HG03196 (cell line): ENCODE measurements around the gene CD109.
"Not testable (repeated sequence)": the region's sequence is repeated elsewhere in the genome, so short reads cannot be mapped to it uniquely, and the experiment has no call there.

ENCODE experiments used
- ATAC-seq: cut with Tn5 transposase; IDR thresholded peaks from one replicate; pipeline ENCODE4 v1.9.1; 2021; ENCODE audit not compliant: unreplicated experiment

CD109 gene

DNA sequence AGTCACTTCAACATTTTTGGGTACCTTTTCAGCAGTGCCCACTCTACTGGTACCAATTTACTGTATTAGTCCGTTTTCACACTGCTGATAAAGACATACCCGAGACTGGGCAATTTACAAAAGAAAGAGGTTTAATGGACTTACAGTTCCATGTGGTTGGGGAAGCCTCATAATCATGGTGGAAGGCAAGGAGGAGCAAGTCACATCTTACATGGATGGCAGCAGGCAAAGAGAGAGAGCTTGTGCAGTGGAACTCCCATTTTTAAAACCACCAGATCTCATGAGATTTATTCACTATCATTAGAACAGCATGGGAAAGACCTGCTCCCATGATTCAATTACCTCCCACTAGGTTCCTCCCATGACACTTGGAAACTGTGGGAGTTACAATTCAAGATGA is 12.4 kb upstream of the CD109 start:
- ATAC-seq, result not testable (repeated sequence)

DNA sequence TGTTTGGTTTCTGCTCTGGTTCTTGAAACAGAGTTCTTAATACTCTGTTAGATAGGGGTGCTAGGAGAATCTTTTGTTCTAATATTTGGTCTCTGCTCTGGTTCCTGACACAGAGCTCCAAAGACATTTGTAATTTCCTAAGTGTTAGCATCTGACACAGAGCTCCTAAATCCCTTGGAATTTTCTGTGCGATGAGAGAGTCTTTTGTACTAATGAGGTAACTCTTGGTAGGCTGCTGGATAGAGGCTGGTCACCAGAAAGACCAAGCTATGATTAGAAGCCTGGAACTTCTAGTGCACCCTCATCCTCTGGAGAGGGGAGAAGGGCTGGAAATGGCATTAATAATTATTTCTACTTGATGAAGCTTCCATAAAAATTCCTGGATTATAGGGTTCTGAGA is 7.7 kb upstream of the CD109 start:
- ATAC-seq, result no peak

DNA sequence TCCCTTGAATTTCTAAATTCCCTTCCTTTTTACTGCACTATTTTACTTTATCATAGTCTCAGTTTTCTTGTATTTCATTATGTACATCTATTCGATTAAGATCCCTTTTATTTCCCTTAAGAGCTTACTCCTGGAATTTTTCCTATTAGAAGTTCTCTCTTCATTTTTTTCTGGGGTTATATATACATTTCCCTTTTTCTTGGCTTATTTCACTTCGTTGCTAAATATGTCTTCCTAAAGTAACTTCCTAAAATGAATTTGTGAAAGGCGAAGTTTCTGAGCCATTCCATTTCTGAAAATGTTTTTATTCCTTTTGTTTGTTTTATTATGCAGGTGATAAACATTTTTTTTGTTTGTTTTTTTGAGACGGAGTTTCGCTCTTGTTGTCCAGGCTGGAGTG is 5.9 kb upstream of the CD109 start:
- ATAC-seq, result no peak

DNA sequence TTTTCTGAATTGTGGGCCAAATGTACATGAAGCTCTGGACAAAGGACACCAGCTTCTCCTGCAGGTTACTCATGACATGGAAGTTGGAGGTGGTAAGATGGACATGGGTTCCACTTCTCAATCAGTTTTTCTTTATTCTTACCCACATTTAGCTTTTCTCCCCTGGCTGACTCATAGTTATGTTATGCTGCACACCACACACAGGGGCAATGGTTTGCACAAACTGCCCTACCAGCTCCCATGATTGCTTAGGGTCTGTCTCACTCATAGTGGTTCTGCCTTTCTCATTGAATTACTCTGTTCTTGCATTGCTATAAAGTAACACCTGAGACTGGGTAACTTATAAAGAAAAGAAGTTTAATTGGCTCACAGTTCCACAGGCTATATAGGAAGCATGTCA is 4.5 kb upstream of the CD109 start:
- no peak for ATAC-seq

DNA sequence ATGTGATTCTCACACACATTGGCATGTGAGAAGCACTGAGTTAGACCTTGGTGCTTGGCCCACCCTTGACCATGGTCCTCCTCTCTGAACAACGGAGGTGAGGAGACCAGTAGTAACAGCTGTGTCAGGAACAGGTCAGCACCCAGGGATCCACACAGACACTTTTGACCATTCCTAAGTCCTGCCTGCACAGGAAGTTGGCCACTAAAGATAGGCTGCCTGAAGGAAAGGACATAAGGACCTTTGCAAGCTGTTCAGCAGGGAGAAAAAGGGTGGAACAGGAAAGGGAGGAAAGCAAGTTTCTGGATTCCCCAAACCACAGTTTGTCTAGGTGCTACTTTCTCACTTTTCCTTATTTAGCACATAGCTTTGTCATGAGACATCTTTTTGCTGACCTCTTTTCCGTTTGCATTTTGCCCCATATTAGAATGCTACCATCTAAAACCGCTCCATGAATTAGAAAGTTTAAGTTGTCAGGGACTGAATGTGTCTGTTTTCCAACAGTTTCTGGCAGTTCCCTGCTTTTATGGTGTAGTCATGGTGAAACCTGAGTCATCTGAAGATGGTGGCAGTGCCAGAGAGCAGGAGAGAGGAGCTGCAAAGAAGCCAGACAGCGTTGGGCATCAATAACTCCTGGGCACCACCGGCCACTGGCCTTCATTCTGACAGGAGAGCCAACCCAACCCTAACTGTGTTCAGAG is 1.1 kb upstream of the CD109 start:
- no peak for ATAC-seq

DNA sequence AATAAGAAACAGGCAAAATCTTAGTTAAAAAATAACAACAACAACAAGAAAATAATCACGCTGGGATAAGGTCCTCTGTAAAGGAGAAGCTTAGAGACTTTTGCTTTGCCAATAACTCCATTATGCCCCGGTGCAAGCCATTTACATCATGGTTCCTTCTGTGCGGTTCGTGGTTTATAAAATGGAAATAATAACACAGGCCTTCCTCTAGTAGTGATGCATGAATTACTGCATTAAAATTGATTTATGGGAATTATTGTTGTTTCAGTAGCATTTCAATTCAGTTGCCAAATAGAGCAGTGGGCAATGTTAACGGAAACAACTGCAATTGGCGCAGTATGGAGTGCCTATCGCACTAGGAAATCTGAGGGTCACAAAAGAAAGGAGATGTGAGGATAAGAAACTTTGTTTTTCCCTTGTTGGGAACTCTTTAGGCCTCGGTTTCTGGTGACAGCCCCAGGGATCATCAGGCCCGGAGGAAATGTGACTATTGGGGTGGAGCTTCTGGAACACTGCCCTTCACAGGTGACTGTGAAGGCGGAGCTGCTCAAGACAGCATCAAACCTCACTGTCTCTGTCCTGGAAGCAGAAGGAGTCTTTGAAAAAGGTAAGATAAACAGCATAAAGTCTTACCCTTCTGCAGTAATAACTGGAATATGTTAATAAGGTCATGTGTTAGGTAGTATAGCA is 1.1 kb downstream of the CD109 start:
- no peak for ATAC-seq

DNA sequence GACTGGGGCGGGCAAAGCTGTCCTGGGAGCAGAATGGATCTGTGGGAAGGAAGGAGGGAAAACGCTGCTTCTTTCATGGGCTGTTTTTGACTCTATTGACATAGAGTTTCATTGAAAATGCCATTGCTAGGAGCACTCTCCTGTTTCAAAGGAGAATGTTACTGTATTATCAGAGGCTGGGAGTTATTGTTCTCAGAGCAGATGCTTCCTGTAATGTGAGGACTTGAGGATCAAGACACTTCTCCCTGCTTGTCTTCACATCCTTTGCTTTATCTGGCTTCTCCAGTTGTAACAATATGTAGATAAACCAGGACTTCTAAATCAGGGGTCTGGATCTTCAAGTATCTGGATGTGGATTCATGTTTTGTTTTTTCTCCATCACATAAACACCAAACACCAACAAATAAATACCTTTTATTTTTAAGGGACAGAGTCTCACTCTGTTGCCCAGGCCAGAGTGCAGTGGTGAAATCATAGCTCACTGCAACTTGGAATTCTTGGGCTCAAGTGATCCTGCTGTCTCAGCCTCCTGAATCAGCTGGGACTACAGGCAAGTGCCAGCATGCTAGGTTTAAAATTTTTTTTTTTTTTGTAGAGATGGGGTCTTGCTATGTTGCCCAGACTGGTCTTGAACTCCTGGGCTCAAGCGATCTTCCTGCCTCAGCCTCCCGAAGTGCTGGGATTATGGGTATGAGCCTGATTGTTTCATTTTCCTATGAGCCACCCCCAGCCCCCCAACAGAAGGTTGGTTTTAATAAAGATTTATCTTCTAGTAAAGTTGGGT is 3.9 kb downstream of the CD109 start:
- no peak for ATAC-seq

DNA sequence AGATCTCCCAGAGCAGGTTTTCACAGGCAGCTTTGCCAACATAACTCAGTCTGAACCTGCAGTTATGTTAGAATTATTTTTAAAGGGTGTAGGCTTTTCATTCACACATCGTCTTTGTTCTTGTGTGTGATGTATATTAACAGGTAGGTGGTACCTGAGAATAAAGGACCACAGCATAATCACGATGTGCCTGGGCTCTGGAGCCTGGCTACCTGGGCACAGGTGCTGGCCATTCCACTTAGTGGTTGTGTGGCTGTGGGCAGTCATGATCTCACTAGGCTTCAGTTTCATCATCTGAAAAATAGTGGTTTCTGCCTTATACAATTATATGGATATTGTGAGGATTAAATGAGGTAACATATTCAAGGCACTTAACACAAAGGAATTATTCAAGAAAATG is 6.4 kb downstream of the CD109 start:
- ATAC-seq, result no peak

DNA sequence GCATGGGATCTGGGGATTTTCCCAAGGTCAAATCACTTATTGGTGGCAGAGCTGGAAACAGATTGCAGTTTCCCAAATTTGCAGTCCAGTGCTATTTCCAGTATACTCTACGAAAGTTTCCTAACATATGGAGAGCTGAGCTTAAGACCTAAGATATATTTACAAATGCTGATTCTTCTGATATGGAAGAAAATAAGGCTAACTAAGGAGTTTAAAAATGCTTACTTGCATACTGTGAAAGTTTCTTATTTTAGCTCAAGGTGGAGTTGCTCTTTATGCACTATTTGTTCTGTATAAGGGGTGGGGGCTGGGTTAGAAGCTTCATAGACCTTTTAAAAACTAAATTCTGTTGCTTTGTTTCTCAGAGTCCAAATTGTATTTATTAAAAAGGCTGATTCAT is 7.5 kb downstream of the CD109 start:
- ATAC-seq, result no peak

DNA sequence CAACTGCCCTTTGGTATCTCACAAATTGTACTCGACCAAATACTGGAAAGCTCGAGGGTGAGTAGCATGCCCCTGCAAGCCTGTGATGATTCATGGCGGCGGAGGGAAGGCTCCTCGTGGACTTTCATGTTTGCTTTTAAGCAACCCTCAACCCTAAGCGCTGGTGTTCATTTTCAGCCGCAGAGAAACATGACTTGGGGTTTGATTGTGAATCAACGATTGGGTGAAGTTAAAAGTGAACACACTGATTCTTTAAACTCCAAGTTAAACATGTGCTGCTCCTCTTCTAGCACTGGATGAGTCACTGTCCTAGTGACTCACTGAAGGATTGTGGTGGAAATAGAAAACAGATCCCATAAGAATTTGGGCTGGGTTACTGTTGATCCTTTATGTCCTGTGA is 8.3 kb downstream of the CD109 start:
- ATAC-seq, result no peak

DNA sequence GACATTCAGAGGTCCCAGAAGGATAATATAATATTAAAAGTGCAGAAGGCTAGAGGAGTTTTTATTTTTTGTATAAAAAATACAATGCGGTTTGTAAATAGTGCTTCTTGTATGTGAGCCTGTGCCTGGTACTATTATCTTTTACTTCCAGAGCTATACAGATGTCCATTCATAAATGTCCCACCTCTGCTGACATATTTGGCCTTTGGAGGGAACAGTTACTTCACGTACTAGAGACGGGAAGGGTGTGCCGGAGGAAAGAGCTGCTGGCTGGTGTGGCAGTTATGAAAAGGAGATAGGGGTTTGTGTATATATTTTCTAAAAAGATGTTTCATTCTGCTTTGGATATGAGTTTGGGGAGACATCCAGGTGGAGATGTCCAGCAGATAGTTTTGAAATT is 8.8 kb downstream of the CD109 start:
- ATAC-seq, result no peak

DNA sequence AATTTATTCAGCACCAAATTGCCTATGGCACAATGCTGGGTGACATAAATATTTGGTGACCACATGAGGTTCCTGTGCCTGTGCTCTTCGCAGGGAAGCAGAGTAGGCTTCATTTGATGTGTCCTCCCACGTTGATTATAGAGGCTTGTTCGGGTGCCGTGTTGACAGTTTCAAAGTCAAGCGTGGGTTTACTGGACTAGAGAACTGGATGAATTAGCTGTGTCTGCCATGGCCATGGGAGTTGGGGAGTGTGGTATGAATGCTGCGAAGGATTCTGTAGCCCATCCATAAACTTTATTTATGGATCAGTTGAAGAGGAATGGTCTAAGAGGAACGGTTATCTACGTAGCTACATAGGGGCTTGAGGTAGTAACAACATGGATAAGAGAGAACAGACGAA is 11.0 kb downstream of the CD109 start:
- ATAC-seq, result no peak

DNA sequence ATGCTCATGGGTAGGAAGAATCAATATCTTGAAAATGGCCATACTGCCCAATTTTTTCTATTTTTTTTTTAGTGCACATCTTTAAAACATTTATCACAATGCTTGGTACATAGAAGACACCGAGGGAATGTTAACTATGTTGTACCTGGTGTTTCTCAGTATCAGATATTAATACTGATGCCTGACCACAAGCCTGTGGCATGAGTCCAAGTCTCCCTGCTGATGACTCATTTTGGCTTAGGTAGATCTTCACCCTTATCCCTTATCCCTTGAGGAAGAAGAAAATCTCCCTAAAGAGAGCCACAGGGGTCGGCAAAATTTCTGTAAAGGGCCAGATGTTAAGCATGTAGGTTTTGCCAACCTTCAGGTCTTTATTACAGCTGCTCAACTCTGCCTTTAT is 14.5 kb downstream of the CD109 start:
- ATAC-seq, result no peak

DNA sequence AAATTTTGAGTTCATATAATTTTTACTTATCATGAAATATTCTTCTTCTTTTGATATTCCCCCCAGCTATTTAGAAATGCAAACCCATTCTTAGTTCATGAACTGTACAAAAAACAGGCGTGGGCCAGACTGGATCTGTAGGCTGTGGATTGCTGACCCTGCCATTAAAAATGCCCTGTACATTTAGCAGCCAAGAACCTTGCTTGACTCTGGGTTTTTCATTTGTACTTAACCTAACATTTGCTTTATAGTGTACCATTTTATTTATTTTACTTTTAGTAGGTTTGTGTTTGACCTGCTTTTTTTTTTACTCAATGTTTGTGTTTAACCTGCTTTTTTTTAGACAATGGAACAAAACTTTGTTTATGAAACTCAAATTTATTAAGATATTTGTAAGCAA is 14.9 kb downstream of the CD109 start:
- no peak for ATAC-seq

DNA sequence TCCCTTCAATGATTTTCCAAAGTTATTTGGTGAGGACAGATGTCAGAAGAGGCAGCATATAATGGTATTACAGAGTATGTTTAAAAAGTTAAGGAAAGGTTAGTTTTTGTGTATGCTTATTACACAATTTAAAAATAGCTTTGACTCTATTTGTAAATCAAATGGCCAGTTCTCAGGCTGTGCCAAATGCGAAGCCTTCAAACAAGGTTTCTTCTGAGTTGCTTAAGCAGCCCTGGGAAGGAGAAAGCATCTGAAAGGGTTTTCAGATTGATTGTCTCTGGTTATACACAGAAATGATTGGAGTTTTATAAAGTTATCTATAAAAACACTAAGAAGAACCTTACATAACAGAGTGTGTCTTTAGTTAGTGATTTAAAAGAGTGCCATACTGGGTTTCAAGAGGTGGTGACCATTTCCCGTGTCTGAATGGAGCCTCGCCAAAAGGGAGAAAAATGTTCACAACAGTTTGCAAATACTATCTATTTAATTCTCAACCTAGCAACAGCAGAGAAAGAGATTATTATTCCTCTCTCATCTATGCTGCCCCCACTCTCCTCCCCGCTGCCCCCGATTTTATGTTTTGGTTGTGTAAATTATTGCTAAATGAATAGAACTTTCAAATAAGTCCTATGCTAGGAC is 16.7 kb downstream of the CD109 start:
- ATAC-seq, result no peak

DNA sequence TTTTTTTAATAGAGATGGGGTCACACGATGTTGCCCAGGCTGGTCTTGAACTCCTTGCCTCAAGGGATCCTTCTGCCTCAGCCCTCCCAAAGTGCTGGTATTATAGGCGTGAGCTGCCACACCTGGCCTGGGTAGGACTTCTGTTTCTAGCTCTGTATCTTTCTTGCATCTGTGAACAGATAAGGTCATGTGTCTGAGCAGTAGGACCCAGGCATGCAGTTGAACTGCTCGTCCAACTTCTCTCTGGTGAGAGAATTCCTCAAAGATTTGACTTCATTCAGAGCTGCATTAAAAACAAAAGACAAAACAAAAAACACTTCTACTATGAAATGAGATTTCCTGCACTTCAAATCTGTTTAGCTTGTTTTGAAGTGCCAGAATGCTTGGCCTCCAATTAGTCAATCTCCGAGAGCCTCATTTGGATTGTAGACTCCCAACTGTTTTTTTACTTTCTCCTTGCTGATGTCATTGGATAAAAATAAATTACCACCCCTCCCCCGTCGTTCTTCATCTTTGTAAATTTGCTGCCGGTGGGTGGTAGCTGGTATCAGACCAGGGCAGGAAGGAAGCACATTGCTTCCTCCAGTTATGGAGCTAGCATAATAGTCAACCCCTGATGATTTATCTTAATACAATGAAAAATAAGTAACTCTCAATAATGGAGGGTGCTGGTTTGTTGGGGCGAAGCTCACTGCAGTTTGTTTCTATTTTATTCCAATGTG is 17.6 kb downstream of the CD109 start:
- no peak for ATAC-seq

DNA sequence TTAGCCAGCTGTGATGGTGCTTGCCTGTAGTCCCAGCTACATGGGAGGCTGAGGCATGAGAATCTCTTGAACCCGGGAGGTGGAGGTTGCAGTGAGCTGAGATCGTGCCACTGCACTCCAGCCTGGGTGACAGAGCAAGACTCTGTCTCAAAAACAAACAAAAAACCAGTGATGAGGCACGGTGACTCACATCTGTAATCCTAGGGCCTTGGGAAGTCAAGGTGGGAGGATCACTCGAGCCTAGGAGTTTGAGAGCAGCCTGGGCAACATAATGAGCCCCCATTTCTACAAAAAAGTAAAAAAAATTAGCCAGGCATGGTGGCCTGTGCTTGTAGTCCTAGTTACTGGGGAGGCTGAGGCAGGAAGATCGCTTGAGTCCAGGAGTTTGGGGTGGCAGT is 19.1 kb downstream of the CD109 start:
- not testable (repeated sequence) for ATAC-seq

DNA sequence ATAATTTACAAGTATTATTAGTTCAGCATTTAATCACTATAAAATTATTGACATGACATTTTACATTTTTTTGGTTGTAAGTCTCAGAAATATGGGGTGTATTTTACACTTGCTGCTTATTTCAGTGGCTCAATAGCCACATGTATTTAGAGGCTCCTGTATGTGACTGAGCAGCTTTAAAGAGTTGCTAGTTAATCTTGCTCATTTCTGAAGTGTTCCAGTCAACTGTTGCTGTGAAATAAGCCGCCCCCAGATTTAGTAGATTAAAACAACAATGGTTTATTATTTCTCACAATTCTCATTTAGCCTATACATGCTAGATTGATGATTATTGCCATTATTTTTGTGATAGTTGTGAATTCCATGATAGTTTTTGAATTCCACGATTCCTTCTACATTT is 23.0 kb downstream of the CD109 start:
- no peak for ATAC-seq

DNA sequence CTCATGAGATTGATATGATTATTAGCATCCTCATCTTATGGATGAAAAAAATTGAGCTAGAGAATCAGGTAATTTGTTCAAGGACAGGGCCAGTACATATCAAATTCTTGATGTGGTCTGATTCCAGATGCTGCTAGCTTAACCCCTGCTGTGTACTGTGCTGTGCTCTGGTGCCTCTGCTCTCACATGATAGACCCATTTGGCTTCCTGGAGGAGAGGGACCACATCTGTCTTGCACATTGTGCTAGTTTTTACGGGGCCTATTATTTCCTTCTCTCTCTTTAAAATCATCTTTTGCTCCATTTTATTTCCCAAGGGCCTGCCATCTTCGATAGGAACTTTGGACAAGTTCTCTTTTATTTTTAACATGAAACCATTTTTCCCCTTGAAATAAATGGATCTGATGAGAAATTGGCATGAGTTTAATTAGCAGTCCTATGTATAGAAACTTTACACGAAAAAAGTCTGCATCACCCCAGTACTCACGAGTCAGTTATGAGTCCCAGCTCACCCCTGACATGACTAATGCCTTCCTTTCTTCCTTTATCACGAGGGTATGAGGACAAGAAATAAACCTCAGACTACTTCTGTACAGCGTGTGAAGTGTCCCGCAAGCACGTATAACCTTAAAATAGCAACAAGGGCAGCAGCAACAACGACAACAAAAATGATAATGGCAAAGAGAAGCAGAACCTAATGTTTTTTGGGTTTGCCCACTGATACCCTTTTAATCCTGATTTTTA is 26.5 kb downstream of the CD109 start:
- ATAC-seq, result peak; percentile 52

DNA sequence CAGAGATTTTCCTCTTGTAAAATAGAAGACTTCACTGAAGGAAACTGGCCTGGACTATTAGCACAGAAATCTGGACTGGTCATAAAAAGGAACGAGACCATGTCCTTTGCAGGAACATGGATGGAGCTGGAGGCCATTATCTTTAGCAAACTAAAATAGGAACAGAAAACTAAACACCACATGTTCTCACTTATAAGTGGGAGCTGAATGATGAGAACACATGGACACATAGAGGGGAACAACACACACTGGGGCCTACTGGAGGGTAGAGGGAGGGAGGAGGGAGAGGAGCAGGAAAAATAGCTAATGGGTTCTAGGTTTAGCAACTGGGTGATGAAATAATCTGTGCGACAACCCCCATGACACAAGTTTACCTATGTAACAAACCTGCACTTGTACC is 27.5 kb downstream of the CD109 start:
- ATAC-seq, result not testable (repeated sequence)
